Parathyroid adenoma (tissue), 2 donors: ENCODE measurements around the gene CLASP1.

ENCODE experiments used
- H2AFZ ChIP-seq: fragments of 300-600 bp; sonication (generic); one replicate; pipeline ENCODE4 v1.7.0; 2017; ENCODE audit warnings: antibody characterized with exemption, mild to moderate bottlenecking
- H3K27ac ChIP-seq: fragments of 300-600 bp; sonication (generic); one replicate; pipeline ENCODE4 v1.7.0; 2017
- H3K27me3 ChIP-seq: fragments of 300-600 bp; sonication (generic); one replicate; pipeline ENCODE4 v1.7.0; 2017; ENCODE audit warnings: low read length; ENCODE audit not compliant: control insufficient read depth, insufficient read depth
- H3K36me3 ChIP-seq: fragments of 300-600 bp; sonication (generic); one replicate; pipeline ENCODE4 v1.7.0; 2017; ENCODE audit warnings: low read length; ENCODE audit not compliant: control insufficient read depth, insufficient read depth
- H3K4me1 ChIP-seq: fragments of 300-600 bp; sonication (generic); one replicate; pipeline ENCODE4 v1.7.0; 2017; ENCODE audit warnings: control low read depth
- H3K4me2 ChIP-seq: fragments of 300-600 bp; sonication (generic); one replicate; pipeline ENCODE4 v1.7.0; 2017; ENCODE audit warnings: low read length
- H3K4me3 ChIP-seq: fragments of 300-600 bp; sonication (generic); one replicate; pipeline ENCODE4 v1.7.0; 2017; ENCODE audit warnings: low read depth, low read length
- H3K79me2 ChIP-seq: fragments of 300-600 bp; sonication (generic); one replicate; pipeline ENCODE4 v1.7.0; 2017; ENCODE audit warnings: control low read depth
- H3K9ac ChIP-seq: fragments of 300-600 bp; sonication (generic); one replicate; pipeline ENCODE4 v1.7.0; 2017; ENCODE audit warnings: mild to moderate bottlenecking
- H3K9me3 ChIP-seq: fragments of 300-600 bp; sonication (generic); one replicate; pipeline ENCODE4 v1.7.0; 2017; ENCODE audit warnings: low read length; ENCODE audit not compliant: control insufficient read depth
- TF ChIP-seq, protein P1 (sequence below): fragments of 300-600 bp; sonication (generic); IDR thresholded peaks from one replicate; pipeline ENCODE4 v1.7.0; 2017; ENCODE audit warnings: antibody characterized with exemption, mild to moderate bottlenecking
- donor health status: primary hyperparathyroidism.

Gene CLASP1

GRCh38 chr2:121429927-121430520 is 219.2 kb downstream of the CLASP1 start:
- Histone ChIP-seq H3K36me3 (no peaks in the 10 kb centered on the region), H3K9me3 (no peaks in the 10 kb centered on the region), H3K79me2 (no peaks in the 10 kb centered on the region), H2AFZ (no peak overlapping the region), H3K9ac (no peak overlapping the region), H3K4me1 (no peaks in the 10 kb centered on the region), H3K4me2 (no peak overlapping the region), H3K4me3 (no peak overlapping the region), H3K27me3 (no peaks in the 10 kb centered on the region), H3K27ac (no peak overlapping the region)
- TF ChIP-seq, protein P1, sequence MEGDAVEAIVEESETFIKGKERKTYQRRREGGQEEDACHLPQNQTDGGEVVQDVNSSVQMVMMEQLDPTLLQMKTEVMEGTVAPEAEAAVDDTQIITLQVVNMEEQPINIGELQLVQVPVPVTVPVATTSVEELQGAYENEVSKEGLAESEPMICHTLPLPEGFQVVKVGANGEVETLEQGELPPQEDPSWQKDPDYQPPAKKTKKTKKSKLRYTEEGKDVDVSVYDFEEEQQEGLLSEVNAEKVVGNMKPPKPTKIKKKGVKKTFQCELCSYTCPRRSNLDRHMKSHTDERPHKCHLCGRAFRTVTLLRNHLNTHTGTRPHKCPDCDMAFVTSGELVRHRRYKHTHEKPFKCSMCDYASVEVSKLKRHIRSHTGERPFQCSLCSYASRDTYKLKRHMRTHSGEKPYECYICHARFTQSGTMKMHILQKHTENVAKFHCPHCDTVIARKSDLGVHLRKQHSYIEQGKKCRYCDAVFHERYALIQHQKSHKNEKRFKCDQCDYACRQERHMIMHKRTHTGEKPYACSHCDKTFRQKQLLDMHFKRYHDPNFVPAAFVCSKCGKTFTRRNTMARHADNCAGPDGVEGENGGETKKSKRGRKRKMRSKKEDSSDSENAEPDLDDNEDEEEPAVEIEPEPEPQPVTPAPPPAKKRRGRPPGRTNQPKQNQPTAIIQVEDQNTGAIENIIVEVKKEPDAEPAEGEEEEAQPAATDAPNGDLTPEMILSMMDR = no peak

DNA sequence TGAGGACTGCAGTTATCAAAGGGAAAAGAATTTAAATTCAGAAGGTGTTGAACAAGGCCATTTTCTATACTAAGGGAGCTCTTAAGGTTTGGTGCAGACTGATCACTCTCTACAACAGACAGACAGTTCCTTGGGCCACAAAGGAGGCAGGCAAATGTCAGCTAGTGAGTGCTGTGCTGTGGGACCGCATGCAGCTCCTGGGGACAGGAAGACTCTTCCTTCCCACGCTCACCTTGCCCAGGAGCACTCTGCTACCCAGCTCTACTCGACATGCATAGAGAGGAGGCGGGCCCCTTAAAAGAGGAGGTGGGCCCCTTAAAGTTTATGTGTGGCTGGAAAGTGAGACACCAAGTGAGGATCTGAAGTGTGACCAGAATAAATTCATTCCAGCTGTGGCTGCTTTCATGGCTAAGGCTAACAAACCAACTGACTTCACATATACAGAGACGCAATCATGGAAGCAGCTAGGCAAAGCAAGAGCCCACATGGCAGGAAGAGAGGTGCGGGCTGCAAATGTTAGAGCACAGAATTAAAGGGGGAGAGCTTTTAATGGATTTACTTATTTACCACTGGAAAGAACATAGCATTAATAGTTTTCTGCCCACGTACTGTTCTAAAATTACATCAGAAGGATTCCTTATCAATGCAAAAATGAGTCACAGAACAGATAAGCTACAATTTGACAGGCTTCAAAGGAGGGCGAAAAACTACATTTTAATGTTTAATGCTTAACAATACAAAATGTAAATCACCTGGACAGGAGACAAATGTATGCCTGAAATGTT is 220.0 kb downstream of the CLASP1 start:
- no peaks in the 10 kb centered on the region for H3K27me3 ChIP-seq
- no peaks in the 10 kb centered on the region for H3K9me3 ChIP-seq
- no peak overlapping the region for H3K9ac ChIP-seq
- TF ChIP-seq, protein P1 = no peak
- H3K27ac ChIP-seq = no peak overlapping the region
- H3K4me3 ChIP-seq = no peak overlapping the region
- H3K4me2 ChIP-seq = no peak overlapping the region
- H2AFZ ChIP-seq = no peak overlapping the region
- no peaks in the 10 kb centered on the region for H3K79me2 ChIP-seq
- no peaks in the 10 kb centered on the region for H3K36me3 ChIP-seq
- no peaks in the 10 kb centered on the region for H3K4me1 ChIP-seq

GRCh38 chr2:121427187-121427689 is 222.0 kb downstream of the CLASP1 start:
- Histone ChIP-seq H3K4me3 (no peak overlapping the region), H3K27me3 (no peaks in the 10 kb centered on the region), H3K9me3 (no peaks in the 10 kb centered on the region), H3K4me1 (no peaks in the 10 kb centered on the region), H3K36me3 (no peaks in the 10 kb centered on the region), H3K4me2 (no peak overlapping the region), H3K9ac (no peak overlapping the region), H3K79me2 (no peaks in the 10 kb centered on the region), H2AFZ (no peak overlapping the region), H3K27ac (no peak overlapping the region)
- TF ChIP-seq, protein P1 = no peak

DNA sequence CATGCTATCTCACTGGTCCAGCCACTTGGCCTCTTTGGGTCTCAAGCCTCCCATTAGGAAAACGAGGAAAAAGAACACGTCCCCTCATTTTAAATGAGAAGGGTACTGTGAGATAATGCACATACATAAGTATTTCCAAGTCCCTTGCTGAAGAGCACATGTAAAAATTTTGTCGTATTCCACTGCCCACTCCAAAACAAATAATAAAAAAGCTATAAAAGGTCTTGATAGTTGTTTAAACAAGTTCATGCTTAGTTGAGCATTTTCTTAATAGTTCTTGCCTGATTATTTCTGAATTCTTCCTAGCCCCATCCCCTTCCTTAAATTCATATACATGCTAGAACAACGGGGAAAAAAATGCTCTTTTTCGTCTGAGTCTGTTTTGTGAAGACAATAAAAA is 228.8 kb downstream of the CLASP1 start:
- Histone ChIP-seq H3K79me2 (no peaks in the 10 kb centered on the region), H3K9me3 (no peaks in the 10 kb centered on the region), H3K27ac (no peak overlapping the region), H3K36me3 (no peaks in the 10 kb centered on the region), H2AFZ (no peak overlapping the region), H3K4me2 (no peak overlapping the region), H3K4me1 (no peaks in the 10 kb centered on the region), H3K27me3 (no peaks in the 10 kb centered on the region), H3K4me3 (no peak overlapping the region), H3K9ac (no peak overlapping the region)
- TF ChIP-seq, protein P1 = no peak
